HL-60 (cell line): ENCODE measurements around the gene CSRNP3.

Source experiments
- GABPA ChIP-seq: IDR thresholded peaks from 2 replicates; pipeline ENCODE4 v1.6.1; 2012; ENCODE audit warnings: low read depth
- POLR2AphosphoS5 ChIP-seq: IDR thresholded peaks from 2 replicates; pipeline ENCODE4 v1.6.1; 2012; ENCODE audit warnings: low read depth
- REST ChIP-seq: IDR thresholded peaks from 2 replicates; pipeline ENCODE4 v1.6.1; 2012; ENCODE audit warnings: low read depth; ENCODE audit not compliant: insufficient replicate concordance
- TF ChIP-seq, protein P1 (sequence below): IDR thresholded peaks from one replicate; pipeline ENCODE4 v1.5.1; 2011; ENCODE audit warnings: low read length, control low read depth, inconsistent platforms; ENCODE audit not compliant: insufficient read depth

DNA sequence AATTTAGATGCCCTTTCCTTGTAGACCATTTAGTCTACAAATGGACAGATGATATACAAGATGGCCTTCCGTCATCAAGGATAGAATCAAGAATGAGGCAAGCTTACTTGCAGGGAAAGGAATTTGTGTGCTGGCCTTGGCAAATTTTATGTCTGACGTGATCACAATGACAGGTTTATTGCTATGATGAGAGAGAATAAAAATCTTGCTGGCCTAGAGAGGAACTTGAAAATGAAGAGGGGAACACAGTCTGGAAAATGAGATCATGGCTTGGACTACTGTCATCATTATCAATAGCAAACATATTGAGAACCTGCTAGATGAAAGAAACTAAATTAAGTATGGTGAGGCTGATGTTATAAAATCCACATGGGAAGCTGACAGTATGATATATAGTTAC, 66.0 kb downstream of the CSRNP3 start:
- TF ChIP-seq REST (no peak), POLR2AphosphoS5 (no peak), GABPA (no peak)
- TF ChIP-seq, protein P1, sequence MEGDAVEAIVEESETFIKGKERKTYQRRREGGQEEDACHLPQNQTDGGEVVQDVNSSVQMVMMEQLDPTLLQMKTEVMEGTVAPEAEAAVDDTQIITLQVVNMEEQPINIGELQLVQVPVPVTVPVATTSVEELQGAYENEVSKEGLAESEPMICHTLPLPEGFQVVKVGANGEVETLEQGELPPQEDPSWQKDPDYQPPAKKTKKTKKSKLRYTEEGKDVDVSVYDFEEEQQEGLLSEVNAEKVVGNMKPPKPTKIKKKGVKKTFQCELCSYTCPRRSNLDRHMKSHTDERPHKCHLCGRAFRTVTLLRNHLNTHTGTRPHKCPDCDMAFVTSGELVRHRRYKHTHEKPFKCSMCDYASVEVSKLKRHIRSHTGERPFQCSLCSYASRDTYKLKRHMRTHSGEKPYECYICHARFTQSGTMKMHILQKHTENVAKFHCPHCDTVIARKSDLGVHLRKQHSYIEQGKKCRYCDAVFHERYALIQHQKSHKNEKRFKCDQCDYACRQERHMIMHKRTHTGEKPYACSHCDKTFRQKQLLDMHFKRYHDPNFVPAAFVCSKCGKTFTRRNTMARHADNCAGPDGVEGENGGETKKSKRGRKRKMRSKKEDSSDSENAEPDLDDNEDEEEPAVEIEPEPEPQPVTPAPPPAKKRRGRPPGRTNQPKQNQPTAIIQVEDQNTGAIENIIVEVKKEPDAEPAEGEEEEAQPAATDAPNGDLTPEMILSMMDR = no peak
